ENCODE measurements around the gene CORO2A. TPM values are rescaled to one million over a fixed set of nuclear protein-coding genes. Genes with fewer than 3 reads are reported as not detected.

CORO2A gene
- polyA plus RNA-seq, 1 experiment: 1.4 TPM

- DNase-seq (ENCODE audit: low read depth, low spot score): no peak
- Histone ChIP-seq H3K27ac (ENCODE audit: low read depth, low read length) (no peak overlapping the region), H3K4me3 (ENCODE audit: low read depth, low read length) (no peak overlapping the region), H3K9me3 (ENCODE audit: control insufficient read depth, insufficient read depth, low read length) (no peaks in the 10 kb centered on the region; the same call in 1 of the 2 replicates), H3K27me3 (ENCODE audit: control insufficient read depth, insufficient read depth, low read length) (no peaks in the 10 kb centered on the region)
- POLR2A ChIA-PET: no interaction called here
- CTCF ChIA-PET: interaction anchor here (0.6 to 5.1 kb wide), 6 partner anchors 9 to 570 kb away, joined by 3 to 49 read pairs (median 8); partner anchors contain the start of gene TBC1D2
- no peak for TF ChIP-seq CTCF (IDR thresholded peaks at IDR 0.05; ENCODE audit: low read depth, low read length)
Observed at GRCh38 chr9:98204692-98205091, 12.3 kb upstream of the CORO2A start.

GRCh38 chr9:98203153-98203552 is 10.7 kb upstream of the CORO2A start:
- Histone ChIP-seq H3K9me3 (ENCODE audit: control insufficient read depth, insufficient read depth, low read length) (no peaks in the 10 kb centered on the region), H3K4me3 (ENCODE audit: low read depth, low read length) (no peak overlapping the region), H3K27ac (ENCODE audit: low read depth, low read length) (no peak overlapping the region), H3K27me3 (ENCODE audit: control insufficient read depth, insufficient read depth, low read length) (no peaks in the 10 kb centered on the region)
- no peak for TF ChIP-seq CTCF (IDR thresholded peaks at IDR 0.05; ENCODE audit: low read depth, low read length)
- ChIA-PET CTCF (interaction anchor here (2.2 to 5.1 kb wide), 2 partner anchors 9 to 61 kb away, joined by 10 to 49 read pairs; no protein-coding TSS in a partner anchor), POLR2A (no interaction called here)
- no peak for DNase-seq (ENCODE audit: low read depth, low spot score)

- ChIA-PET POLR2A (no interaction called here), CTCF (interaction anchor here (2.2 to 5.1 kb wide), 2 partner anchors 8 to 62 kb away, joined by 10 to 49 read pairs; no protein-coding TSS in a partner anchor)
- no peak for DNase-seq (ENCODE audit: low read depth, low spot score)
- no peak overlapping the region for H3K4me3 ChIP-seq (ENCODE audit: low read depth, low read length)
- TF ChIP-seq CTCF (IDR thresholded peaks at IDR 0.05; ENCODE audit: low read depth, low read length): no peak
- no peaks in the 10 kb centered on the region for H3K9me3 ChIP-seq (ENCODE audit: control insufficient read depth, insufficient read depth, low read length)
- H3K27me3 ChIP-seq (ENCODE audit: control insufficient read depth, insufficient read depth, low read length): no peaks in the 10 kb centered on the region
- H3K27ac ChIP-seq (ENCODE audit: low read depth, low read length): no peak overlapping the region
Observed at GRCh38 chr9:98202252-98202651, 9.8 kb upstream of the CORO2A start.

- TF ChIP-seq CTCF (IDR thresholded peaks at IDR 0.05; ENCODE audit: low read depth, low read length): no peak
- DNase-seq (ENCODE audit: low read depth, low spot score): no peak
- POLR2A ChIA-PET: no interaction called here
- Histone ChIP-seq H3K9me3 (ENCODE audit: control insufficient read depth, insufficient read depth, low read length) (no peaks in the 10 kb centered on the region), H3K27me3 (ENCODE audit: control insufficient read depth, insufficient read depth, low read length) (no peaks in the 10 kb centered on the region), H3K27ac (ENCODE audit: low read depth, low read length) (no peak overlapping the region), H3K4me3 (ENCODE audit: low read depth, low read length) (no peak overlapping the region)
- CTCF ChIA-PET: no interaction called here
Observed at GRCh38 chr9:98201749-98202148, 9.3 kb upstream of the CORO2A start.

- TF ChIP-seq CTCF (IDR thresholded peaks at IDR 0.05; ENCODE audit: low read depth, low read length): no peak
- Histone ChIP-seq H3K9me3 (ENCODE audit: control insufficient read depth, insufficient read depth, low read length) (no peaks in the 10 kb centered on the region), H3K27me3 (ENCODE audit: control insufficient read depth, insufficient read depth, low read length) (no peaks in the 10 kb centered on the region), H3K27ac (ENCODE audit: low read depth, low read length) (no peak overlapping the region), H3K4me3 (ENCODE audit: low read depth, low read length) (no peak overlapping the region)
- ChIA-PET POLR2A (no interaction called here), CTCF (interaction anchor here (0.9 kb wide), 1 partner anchor 62 kb away, joined by 3 read pairs; no protein-coding TSS in a partner anchor)
- no peak for DNase-seq (ENCODE audit: low read depth, low spot score)
Observed at GRCh38 chr9:98201102-98201501, 8.7 kb upstream of the CORO2A start.

All from AG04450 (cell line).